ENCODE measurements around the gene RAET1G. TPM values are rescaled to one million over a fixed set of nuclear protein-coding genes. Genes with fewer than 3 reads are reported as not detected.
"Not testable (repeated sequence)": the region's sequence is repeated elsewhere in the genome, so short reads cannot be mapped to it uniquely, and the experiment has no call there.

The RAET1G gene
- total RNA-seq, 1 experiment from 2014 or later, result 1.2 TPM

DNA sequence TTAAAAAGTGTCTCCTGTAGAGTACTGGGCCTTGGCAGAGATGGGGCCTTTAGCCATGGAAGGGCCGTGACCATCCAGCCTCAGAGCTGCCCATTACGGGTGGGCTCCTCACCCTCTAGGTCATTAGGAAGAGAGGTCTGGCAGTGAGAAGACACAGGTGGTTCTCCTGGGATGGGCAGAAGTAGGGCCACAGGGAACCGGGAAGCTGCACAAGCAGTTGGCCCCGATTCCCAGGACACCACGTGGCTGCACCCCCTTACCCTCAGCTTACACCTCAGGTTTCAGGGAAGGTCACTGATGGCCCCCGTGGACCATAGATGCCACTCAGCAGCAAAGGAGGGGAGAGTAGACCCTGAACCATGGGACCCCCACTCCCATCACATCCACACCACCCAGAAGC lies 1.6 kb downstream of the RAET1G start:
- ChIA-PET CTCF (no interaction called here), POLR2A (no interaction called here)
- H3K27me3 ChIP-seq (ENCODE audit: control insufficient read depth, insufficient read depth, low read length), result no peaks in the 10 kb centered on the region
- no peak for ATAC-seq
- TF ChIP-seq, protein P1, sequence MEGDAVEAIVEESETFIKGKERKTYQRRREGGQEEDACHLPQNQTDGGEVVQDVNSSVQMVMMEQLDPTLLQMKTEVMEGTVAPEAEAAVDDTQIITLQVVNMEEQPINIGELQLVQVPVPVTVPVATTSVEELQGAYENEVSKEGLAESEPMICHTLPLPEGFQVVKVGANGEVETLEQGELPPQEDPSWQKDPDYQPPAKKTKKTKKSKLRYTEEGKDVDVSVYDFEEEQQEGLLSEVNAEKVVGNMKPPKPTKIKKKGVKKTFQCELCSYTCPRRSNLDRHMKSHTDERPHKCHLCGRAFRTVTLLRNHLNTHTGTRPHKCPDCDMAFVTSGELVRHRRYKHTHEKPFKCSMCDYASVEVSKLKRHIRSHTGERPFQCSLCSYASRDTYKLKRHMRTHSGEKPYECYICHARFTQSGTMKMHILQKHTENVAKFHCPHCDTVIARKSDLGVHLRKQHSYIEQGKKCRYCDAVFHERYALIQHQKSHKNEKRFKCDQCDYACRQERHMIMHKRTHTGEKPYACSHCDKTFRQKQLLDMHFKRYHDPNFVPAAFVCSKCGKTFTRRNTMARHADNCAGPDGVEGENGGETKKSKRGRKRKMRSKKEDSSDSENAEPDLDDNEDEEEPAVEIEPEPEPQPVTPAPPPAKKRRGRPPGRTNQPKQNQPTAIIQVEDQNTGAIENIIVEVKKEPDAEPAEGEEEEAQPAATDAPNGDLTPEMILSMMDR (IDR thresholded peaks at IDR 0.05), result no peak
- no peaks in the 10 kb centered on the region for H3K36me3 ChIP-seq (ENCODE audit: control insufficient read depth, insufficient read depth, low read length)
- no peak overlapping the region for H3K27ac ChIP-seq (ENCODE audit: low read length)
- 0 out of 2 replicates have a peak, but pooled peaks cover 1% of the 10 kb centered on the region for H3K4me1 ChIP-seq (ENCODE audit: control insufficient read depth, insufficient read depth, low read length)
- DNase-seq (ENCODE audit: low read depth, low spot score), result no peak
- H3K9me3 ChIP-seq (ENCODE audit: control insufficient read depth, insufficient read depth, low read depth, low read length), result no peaks in the 10 kb centered on the region
- no peak overlapping the region for H3K4me3 ChIP-seq (ENCODE audit: low read depth in 2 of 2, low read length in 2 of 2)
- BruUV-seq (replicated peaks), result no TSS peak
- in situ Hi-C loops (cut with HindIII; ENCODE audit: low pct_unique_long_range_greater_than_20kb, low sequenced_read_pairs), result no loop called here
- intact Hi-C loops (cut with micrococcal nuclease; ENCODE audit: unreplicated experiment), result loop anchor here (10.0 kb wide), 1 partner anchor 57 kb away; the partner anchor contains the start of gene LRP11

DNA sequence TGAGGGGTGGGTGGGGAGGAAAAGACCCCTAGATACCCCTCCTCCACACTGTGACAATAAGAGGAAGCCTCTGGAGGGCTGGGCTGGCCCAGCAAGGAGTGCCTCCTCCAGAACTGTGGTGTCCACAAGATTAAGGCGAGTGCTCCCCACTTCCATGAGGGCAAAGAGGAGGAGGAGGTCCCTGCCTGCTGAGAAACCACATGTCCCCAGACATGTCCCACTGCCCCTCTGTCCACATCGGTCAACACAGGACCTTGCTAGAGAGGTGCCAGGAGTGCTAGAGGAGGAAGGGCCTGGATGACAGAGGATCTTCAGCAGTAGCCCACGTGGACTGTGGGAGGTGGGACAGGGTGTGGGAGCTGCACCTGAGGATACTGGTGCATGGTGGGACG lies 3.1 kb downstream of the RAET1G start:
- no peaks in the 10 kb centered on the region for H3K4me1 ChIP-seq (ENCODE audit: control insufficient read depth, insufficient read depth, low read length)
- H3K4me3 ChIP-seq (ENCODE audit: low read depth in 2 of 2, low read length in 2 of 2), result no peak overlapping the region
- TF ChIP-seq, protein P1 (IDR thresholded peaks at IDR 0.05), result no peak
- TF ChIP-seq, protein P2, sequence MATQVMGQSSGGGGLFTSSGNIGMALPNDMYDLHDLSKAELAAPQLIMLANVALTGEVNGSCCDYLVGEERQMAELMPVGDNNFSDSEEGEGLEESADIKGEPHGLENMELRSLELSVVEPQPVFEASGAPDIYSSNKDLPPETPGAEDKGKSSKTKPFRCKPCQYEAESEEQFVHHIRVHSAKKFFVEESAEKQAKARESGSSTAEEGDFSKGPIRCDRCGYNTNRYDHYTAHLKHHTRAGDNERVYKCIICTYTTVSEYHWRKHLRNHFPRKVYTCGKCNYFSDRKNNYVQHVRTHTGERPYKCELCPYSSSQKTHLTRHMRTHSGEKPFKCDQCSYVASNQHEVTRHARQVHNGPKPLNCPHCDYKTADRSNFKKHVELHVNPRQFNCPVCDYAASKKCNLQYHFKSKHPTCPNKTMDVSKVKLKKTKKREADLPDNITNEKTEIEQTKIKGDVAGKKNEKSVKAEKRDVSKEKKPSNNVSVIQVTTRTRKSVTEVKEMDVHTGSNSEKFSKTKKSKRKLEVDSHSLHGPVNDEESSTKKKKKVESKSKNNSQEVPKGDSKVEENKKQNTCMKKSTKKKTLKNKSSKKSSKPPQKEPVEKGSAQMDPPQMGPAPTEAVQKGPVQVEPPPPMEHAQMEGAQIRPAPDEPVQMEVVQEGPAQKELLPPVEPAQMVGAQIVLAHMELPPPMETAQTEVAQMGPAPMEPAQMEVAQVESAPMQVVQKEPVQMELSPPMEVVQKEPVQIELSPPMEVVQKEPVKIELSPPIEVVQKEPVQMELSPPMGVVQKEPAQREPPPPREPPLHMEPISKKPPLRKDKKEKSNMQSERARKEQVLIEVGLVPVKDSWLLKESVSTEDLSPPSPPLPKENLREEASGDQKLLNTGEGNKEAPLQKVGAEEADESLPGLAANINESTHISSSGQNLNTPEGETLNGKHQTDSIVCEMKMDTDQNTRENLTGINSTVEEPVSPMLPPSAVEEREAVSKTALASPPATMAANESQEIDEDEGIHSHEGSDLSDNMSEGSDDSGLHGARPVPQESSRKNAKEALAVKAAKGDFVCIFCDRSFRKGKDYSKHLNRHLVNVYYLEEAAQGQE (IDR thresholded peaks at IDR 0.05; ENCODE audit: insufficient read depth in 1 of 2, low read depth in 2 of 2, low read length in 1 of 2), result no peak
- TF ChIP-seq TCF7L2 (IDR thresholded peaks at IDR 0.05; ENCODE audit: low read depth, low read length), result no peak
- no peak for TF ChIP-seq POLR2AphosphoS5 (IDR thresholded peaks at IDR 0.05; ENCODE audit: low read depth, low read length)
- no peak for TF ChIP-seq SIN3A (IDR thresholded peaks at IDR 0.05; ENCODE audit: borderline replicate concordance, insufficient read depth, low read depth, low read length)
- ChIA-PET CTCF (no interaction called here), POLR2A (interaction anchor here (0.6 kb wide), 1 partner anchor 25 kb away, joined by 3 read pairs; no protein-coding TSS in a partner anchor)
- no peak overlapping the region for H3K27ac ChIP-seq (ENCODE audit: low read length)
- DNase-seq (ENCODE audit: low read depth, low spot score) (no peak), ATAC-seq (no peak)
- intact Hi-C loops (cut with micrococcal nuclease; ENCODE audit: unreplicated experiment) (loop anchor here (10.0 kb wide), 1 partner anchor 55 kb away; the partner anchor contains the start of gene LRP11), in situ Hi-C loops (cut with HindIII; ENCODE audit: low pct_unique_long_range_greater_than_20kb, low sequenced_read_pairs) (no loop called here)
- no peaks in the 10 kb centered on the region for H3K27me3 ChIP-seq (ENCODE audit: control insufficient read depth, insufficient read depth, low read length)
- BruUV-seq (replicated peaks), result no TSS peak
- no peaks in the 10 kb centered on the region for H3K36me3 ChIP-seq (ENCODE audit: control insufficient read depth, insufficient read depth, low read length)
- no peaks in the 10 kb centered on the region for H3K9me3 ChIP-seq (ENCODE audit: control insufficient read depth, insufficient read depth, low read depth, low read length)

DNA sequence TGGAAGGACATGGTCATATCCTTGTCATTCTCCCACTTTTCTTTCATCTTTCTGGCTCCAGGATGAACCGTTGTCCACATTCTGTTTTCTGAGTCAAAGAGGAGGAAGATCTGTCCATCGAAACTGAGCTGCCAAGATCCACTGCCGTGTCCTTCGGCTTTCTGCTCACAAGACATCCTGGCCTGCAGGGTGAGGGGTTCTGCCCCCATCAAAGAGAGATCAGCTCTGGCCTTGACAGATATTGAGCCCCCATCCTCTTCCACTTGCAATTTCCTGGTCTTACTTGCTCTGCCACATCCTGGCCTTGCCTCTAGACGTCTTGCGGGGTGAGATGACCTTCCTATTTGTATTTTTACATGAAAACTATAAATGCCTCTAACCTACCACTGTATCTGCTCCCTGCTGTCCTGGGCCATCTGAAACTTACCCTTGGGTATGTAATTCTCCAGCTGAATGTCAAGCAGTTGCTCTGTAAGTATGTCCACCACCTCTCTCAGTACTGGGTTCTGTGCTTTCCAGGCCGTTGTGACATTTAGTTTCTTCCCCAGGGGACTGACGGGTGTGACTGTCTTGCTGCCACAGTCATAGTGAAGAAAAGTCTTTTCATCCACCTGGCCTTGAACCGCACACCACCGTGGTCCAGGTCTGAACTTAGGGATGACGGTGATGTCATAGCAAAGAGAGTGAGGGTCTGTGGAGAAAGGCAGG lies 3.6 kb downstream of the RAET1G start:
- H3K27ac ChIP-seq (ENCODE audit: low read length); ATAC-seq; DNase-seq (ENCODE audit: low read depth, low spot score); H3K4me3 ChIP-seq (ENCODE audit: low read depth in 2 of 2, low read length in 2 of 2); H3K36me3 ChIP-seq (ENCODE audit: control insufficient read depth, insufficient read depth, low read length); H3K27me3 ChIP-seq (ENCODE audit: control insufficient read depth, insufficient read depth, low read length); BruUV-seq (replicated peaks); intact Hi-C loops (cut with micrococcal nuclease; ENCODE audit: unreplicated experiment); CTCF ChIA-PET; in situ Hi-C loops (cut with HindIII; ENCODE audit: low pct_unique_long_range_greater_than_20kb, low sequenced_read_pairs); H3K9me3 ChIP-seq (ENCODE audit: control insufficient read depth, insufficient read depth, low read depth, low read length); H3K4me1 ChIP-seq (ENCODE audit: control insufficient read depth, insufficient read depth, low read length); POLR2A ChIA-PET: not testable (repeated sequence)

Measured in Panc1 (cell line).